ENCODE results near the gene TPPP3.
A peak's percentile ranks its signal among the peaks of the same experiment; 100 is the strongest.
"Not testable (repeated sequence)": the region's sequence is repeated elsewhere in the genome, so short reads cannot be mapped to it uniquely, and the experiment has no call there.

TPPP3 gene

DNA sequence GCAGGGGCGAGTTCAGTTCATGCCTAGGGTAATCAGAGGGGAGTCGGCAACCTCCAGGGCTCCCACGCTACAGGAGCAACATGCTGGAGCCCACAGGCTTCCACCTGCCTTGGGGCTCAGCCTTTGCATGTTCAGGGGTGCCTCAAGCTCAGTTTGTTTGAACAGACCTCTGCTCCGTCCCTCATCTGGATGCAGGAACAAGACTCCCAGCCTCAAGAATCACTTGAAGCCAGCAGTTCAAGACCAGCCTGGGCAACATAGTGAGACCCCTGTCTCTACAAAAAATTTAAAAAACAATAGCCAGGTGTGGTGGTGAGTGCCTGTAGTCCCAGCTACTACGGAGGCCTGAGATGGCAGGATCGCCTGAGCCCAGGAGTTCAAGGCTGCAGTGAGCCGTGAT lies 32.7 kb upstream of the TPPP3 start:
- no peak for DNase-seq

DNA sequence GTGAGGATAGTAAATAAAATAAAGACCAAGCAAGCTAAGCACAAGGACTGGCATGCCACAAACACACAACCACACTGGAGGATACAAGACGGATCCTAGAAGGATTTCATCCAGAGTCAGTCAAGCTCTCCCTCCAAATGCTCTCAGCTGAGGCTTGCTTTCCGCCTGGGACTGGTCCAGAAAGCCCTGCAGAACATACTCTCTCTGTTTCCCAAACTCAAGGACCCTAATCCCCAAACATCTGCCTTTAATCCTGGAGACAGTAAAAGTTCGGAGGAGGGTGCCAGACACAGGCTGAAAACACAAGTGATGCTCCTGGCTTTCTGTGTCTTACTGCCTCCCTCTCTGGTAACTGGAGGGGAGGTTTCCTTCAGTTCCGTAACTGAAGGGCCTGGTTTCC lies 32.3 kb upstream of the TPPP3 start:
- no peak for DNase-seq

DNA sequence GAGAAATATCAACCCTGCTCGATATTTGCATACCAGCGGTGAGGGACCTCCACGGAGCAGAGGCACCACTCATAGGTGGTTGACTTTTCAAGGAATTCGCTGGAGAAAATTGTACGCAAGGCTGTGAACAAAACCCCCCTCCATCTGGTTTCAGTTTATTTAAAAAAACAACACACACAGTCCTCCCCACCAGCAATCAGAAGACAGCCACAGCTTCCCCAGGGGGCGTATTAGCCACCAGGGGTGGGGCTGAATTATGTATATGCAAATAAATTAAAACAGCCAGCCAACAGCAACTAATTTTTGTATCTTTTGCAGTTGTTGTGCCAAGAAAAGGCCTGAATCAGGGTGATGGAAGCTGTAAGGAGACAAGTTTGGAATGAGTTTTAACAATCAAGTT lies 31.8 kb upstream of the TPPP3 start:
- DNase-seq, result no peak

DNA sequence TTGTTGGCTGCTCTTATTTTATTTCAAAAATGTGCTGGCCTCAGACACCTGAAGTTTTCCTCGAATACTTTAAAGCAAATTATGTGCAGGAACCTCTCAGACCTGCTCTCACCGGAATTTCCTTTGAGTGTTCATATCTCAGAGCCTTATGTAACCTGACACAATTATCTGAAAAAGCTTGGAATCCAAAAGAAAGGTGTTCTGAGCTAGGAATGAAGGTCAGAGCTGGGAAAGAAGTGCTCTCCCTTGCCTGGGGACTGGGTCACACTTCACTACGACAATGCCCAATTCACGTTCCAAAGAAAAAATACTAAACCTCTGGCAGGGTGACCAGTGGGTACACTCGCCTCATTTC lies 30.9 kb upstream of the TPPP3 start:
- DNase-seq, result no peak

DNA sequence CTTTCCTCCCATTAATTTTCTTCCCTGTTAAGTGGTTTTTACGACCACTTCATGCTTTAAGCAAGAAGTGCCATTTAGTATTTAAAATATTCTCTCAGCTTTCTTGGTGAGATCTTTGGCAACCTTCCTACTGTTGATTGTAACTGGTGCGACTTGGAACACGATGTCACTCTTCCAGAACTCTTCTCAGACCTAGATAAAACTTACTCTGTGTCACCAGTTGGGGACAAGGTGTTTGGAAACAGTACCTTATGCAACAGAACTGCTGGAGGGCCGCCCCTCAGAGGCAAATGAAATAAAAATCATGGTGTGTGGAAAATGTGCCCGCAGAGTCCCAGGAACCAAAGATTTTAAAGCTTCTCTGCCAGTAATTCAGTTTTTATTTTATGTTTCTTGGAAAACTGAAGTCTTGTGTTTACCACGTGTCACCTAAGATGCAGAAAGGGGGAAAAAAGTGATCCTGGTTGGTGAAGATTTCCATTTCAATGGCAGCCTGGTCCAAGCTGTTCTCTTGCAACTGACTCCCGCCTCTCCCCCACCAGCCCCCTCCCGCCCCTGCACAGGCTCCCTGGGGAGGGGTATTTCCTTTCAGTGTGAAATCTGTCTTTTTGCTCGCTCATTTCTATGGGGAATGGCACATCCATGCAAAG lies 30.4 kb upstream of the TPPP3 start:
- no peak for DNase-seq

DNA sequence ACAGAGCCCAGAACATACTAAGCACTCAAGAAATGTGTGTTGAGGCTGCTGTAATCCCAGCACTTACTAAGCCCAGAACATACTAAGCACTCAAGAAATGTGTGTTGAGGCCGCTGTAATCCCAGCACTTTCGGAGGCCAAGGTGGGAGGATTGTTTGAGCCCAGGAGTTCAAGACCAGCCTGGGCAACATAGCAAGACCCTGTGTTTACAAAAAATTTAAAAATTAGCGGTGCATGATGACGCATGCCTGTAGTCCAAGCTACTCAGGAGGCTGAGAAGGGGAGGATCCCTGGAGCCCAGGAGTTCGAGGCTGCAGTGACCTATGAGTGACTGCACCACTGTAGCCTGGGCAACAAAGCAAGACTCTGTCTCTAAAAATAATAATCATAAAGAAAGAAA lies 29.7 kb upstream of the TPPP3 start:
- DNase-seq, result no peak

DNA sequence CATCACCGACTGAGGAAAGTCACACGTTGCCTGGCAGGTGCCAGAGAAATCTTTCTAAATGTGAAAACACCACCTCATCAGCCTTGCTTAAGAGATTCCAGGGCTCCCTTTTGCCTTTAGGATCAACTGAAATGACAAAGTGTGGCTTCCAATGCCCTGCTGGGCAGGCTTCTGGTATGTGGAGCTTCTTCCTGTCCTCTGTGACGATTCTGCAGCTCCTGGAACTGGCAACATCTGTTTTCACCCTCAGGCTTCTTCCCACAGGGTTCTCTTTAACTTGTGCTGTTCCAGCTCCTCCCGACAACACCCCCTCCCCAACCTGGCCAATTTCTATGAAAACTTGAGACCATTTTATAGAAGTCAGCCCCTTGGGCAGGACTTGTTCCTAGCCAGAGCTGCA lies 27.7 kb upstream of the TPPP3 start:
- no peak for DNase-seq

DNA sequence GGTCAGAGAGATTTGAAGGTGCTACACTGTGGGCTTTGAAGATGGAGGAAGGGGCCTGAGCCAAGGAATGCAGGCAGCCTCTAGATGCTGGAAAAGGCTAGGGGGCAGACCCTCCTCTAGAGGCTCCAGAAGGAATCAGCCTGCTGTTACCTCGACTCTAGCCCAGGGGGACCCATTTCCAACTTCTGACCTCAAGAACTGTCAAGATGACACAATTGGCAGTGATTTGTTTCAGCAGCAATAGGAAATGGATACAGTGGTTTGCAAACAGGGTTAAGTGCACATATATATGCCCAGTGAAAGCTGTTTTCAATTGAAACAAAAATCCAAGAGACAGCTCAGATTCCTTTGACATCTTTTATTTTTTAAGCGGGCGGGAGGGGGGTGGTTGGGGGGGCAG lies 26.6 kb upstream of the TPPP3 start:
- DNase-seq, result no peak

DNA sequence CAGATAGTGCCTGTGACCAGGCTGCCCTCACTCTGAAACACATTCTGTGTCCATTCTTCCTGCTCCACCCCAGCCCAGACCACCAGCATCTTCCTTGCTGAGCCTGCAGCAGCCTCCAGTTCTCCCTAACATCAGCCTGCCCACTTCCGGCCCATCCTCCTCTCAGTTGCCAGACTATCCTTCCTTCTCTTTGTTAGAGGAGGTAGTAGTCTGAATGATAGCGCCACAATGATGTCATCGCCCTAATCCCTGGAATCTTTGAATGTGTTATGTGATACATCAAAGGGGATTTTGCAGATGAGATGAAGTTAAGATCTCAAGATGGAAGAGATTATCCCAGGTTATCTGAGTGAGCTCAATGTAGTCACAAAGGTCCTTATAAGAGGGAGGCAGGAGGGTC lies 26.2 kb upstream of the TPPP3 start:
- DNase-seq, result no peak

DNA sequence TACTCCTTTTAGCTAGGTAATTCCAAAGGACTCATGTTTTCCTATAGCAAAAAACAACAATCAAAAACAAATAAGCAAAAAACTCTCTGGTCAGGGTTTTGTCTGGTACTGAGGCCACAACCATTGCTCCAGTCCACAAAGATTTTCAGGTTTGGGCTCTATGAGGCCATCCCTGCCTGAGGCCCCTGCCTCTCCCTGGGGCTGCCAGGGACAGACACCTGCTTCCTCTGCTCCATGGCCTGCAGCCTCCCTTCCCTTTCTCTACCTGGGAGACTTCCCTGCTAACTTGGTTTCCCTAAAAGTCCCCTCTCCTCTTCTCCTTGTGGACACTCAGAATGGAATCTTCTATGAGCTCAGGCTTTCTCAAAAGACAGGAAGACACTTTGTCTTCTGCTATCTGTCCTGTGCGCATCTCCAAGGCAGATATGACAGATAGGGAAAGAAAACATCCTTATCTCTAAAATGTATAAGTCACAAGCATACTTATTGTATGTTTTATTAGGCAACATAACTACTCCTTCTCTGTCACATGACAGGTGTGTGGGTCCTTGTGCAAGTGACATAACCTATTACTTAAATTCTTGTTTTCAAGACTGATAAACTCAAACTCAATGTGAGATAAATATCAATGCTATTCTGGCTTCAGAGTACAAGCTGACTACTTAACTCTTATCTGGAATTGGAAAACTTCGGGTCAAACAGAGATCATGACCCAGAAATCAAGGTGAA lies 24.2 kb upstream of the TPPP3 start:
- DNase-seq, result no peak

DNA sequence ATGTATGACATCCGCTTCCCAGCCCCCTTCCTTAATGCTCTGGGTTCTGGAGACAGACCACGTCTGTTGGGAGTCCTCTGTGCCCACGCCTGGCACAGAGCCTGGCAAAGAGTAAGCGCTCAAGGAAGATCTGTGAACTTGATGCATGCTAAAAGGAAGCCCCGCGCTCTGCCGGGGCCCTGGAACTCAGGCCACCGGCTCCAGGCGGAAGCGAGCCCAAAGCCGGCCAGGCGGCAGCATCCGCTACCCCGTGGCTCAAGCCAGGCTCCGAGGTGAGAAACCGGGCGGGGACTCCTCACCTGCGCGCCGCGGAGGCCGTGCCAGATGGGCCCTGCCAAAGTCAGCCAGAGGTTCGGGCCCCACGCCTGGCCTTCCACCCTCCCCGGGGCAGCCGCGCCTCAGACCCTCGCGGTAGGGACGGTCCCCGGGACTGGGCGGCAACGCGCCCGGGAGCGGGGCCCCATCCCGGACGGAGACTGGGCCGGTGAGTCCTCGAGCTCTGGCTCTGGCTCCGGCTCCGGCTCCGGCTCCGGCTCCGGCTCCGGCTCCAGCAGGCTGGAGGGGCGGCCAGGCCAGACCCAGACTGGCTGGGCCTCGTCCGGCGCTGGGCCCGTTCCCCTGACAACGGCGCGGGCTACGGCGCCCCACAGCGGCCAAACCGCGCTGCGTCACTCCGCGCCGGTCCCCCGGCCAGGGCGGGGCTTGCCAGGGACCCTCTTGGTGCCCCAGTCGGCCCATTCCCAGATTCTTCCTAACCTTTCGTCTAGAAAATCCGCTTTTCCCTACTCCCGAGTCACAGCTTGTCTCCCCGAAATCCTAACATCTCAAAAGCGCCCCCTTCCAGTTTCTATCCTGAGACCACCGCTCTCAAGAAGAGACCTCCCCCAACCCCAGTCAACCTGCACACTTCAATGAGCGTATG lies 22.8 kb upstream of the TPPP3 start, which contains the start of gene ZDHHC1:
Gene ZDHHC1 (minus strand): TSS at position 606 of the 922 bp plus-strand sequence. CDS start 8,702 bp downstream, outside the sequence.
- DNase-seq, result peak in 13 of 14 donors; percentile 27 to 82 (median 58)

DNA sequence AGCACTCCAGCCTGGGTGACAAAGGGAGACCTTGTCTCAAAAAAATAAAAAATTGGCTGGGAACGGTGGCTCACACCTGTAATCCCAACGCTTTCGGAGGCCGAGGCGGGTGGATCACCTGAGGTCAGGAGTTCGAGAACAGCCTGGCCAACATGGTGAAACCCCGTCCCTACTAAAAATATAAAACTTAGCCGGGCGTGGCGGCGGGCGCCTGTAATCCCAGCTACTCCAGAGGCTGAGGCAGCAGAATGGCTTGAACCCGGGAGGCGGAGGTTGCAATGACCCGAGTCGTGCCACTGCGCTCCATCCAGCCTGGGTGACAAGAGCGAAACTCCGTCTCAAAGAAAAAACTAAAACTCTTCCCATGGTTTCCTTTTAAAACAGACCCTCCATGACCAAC lies 22.1 kb upstream of the TPPP3 start:
- not testable (repeated sequence) for DNase-seq

DNA sequence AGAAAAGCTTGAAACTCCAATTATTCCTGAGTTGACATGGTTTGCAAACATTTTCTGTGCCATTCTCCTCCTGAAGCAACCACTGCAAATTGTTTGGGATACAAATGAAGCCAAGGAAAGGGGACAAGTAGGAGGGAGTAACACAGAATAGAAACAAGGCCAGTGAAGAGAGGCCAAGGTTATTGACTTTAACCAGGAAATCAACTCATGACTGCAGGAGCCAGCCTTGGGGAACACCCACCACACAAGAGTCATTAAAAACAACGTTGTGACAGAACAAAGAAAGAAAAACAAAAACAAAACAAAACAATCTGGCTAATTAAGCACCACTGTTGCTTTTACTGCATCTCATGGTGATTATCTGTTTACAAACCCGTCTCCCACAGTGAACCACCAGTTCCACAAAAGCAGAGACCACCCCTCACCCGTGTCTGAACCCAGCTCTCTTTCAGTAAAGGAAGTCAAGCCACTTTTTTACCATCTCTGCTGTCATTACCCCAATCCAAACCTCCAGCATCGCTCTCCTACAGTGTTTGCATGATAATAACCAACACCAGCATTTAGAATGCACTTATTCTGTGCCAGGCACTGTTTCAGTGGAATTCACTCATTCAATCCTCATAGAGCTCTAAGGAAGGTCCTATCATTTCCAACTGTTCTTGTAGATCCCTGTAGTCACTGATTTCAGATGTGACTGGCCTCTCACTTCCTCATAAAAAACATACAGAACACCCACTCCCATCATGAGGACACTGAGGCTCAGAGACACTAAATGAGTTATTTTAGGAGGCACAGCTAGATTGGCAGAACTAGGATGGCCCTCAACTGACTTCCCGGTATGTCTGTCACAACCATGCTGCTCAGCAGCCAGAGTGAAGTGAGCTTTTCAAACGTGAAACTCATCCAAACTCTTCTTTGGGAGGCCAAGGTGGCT lies 20.9 kb upstream of the TPPP3 start:
- no peak for DNase-seq

DNA sequence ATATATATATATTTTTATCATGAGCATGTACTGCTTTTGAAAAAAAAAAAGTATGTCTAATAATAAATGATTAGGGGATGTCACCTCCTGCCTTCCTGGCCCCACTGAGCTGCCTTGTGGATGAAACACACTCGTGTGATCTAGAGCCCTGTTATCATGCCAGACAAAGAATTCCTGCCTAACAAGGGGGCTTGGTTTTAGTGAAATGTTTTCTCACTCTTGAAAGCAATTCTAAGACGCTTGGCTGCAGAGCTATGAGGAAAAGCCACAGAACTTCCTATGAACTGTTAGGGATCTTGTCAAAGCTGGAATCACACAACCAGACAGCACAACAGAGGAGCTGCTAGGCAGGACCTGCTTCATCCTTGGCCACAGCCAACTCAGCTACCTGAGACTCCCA lies 19.0 kb upstream of the TPPP3 start:
- DNase-seq, result no peak

DNA sequence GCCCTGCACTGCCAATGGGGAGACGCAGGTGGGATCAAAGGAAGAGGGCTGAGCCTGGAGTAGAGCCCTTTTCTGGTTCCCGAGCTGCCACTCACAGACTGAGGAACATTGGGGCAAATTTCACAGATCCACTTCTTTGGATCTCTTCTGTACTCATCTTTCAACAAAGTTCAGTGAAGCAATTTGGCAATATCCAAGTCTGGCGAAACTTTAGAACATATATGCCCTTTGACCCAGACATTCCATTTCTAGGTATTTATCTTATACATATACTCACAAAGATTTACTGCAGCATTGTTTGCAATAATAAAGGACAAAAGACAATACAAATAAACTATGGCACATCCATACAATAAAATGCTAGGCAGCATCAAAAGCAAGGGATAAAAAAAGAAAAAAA lies 18.0 kb upstream of the TPPP3 start:
- no peak for DNase-seq

DNA sequence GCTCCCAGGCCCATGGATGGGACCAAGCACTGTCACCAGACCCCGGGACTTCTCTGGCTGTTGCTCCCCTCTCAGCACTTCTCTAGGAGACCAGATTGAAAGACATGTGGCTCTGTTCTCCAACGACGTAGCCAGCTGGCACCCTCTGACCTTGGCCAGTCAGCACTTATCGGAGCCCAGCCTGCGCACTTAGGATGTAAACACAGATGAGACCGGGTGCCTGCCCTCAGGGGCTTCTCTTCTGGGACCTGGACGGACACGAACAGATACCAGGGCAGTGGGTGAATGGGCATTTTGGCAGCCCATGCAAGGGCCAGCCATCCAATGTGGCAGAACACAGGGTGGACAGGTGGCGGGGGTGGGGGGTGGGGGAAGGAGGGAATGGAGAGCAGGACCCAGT lies 16.3 kb upstream of the TPPP3 start:
- no peak for DNase-seq

DNA sequence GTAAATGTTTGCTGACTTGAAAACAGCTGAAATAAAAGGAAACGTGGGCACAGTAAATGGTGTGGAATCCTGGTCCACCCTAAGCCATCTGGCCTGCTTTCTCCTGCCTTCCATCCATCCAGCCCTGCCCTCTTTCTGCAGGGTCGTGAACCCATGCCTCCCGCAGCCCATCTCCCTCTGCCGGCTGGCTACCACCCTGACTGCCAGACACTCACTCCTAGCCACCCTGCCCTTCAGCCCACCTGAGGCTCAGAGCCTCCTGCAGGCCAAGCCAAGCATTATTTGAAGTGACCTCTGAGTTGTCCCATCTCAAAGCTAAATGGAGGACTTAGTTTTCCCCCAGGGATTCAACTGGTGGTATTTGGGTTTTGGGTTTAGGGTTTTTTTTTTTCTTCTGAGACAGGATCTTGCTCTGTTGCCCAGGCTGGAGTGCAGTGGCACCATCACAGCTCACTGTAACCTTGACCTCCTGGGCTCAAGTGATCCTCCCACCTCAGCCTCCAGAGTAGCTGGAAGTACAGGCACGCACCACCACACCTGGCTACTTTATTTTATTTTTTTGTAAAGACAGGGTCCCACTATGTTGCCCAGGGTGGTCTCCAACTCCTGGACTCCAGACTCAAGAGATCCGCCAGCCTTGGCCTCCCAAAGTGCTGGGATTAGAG lies 14.6 kb upstream of the TPPP3 start:
- no peak for DNase-seq

DNA sequence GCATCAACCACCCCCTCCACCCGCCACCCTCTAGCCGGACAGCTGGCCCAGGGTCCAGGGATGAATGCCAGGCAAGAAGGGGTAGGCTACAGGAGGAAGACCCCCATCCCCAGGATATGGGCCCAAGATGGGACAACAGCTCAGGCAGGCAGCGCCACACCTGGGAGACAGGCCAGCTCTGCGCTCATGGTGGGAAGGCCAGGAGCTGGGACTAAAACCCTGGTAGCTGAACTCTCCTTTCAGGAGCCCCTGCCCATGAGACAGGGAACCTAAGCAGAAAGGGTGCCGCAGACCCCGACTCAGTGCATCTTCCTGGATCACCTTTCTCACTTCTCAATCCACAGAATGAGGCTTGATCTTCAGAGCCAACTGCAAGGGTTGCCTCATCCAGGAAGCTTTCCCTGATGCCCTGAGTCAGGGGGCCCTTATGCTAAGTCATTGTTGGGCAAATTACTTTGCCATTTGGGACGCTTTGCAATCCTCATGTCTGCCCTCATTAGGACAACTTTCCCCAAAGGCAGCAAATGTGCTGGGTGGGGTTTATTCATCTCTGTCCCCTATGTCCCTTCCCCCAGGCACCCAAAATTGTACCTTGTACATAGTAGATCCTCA lies 14.0 kb upstream of the TPPP3 start:
- DNase-seq, result no peak

DNA sequence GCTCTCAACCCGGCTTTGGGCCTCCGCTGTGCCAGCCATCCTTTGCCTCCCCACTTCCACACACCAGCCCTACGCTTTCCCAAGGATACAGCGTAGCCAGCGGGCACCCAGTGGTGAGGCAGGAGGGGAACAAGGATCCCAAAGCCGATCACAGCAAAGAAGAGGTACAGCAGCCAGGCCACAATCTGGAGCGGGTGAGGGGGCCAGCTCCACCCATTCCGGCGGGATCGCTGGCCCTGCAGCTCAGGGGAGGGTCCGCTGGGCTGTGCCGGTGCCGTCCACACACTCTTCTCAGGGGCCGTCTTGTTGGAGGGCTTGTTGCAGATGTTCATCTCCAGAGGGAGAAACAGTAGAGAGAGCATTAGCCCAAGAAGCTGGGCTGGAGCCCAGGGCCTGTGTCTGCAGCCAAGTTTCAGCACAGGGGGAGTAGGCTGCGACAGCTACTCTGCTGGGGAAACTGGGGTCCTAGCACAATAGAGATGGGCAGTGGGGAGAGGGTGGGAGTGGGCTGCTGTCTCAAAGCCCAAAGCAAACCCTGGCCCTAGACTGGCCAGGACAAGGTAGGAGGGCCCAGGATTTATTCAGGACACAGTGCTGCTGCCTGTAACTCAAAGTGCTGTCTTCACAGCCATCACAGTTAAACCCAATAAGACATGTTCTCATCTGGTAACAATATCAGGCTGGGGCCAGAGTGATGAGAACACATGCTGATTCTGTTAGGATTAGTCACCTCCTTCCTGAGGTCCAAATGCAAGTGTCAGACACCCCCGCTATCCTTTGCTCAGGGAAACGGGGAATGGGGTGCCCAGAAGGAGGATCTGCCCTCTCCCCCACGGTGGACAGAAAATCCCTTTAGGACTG lies 13.0 kb upstream of the TPPP3 start:
- peak in 2 of 14 donors; percentile 31 to 35 for DNase-seq

DNA sequence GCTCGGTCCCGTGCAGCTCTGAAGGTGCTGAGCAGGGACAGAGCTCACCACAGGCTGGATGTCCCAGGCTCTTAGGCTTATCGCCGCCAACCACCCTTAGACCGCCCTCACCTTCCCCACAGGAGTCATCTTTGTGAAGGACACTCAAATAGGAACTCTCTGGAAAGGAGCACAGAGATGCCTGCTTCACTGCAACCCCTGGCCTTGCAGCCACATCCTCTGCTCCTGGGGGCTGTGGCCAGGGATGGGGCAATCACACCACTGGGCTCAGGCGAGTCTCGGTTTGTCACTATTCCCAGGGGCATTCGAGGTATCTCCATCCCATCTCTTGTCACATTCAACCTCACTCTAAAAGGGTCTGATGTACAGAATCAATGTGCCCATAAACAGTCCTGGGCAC lies 12.0 kb upstream of the TPPP3 start:
- DNase-seq, result no peak

Measured in C1 segment of cervical spinal cord (tissue), 14 donors.